Keratinocyte (primary cell): ENCODE data around the gene LRRC15. TPM values are rescaled to one million over a fixed set of nuclear protein-coding genes. Genes with fewer than 3 reads are reported as not detected.

Experiments
- DNase-seq: peaks from one replicate; pipeline ENCODE4 v3.0.0-alpha.2; 2011; ENCODE audit warnings: low read depth, missing footprints, low spot score
- FAIRE-seq: peaks from 2 replicates; lab custom pipeline; 2011; peaks lifted over from hg19 to GRCh38; lab: Jason Lieb, UNC
- H2AFZ ChIP-seq: 2 replicates; pipeline ENCODE4 v1.6.0; 2012; ENCODE audit warnings: low read length, control low read depth, inconsistent platforms; ENCODE audit not compliant: control insufficient read depth
- H3K27ac ChIP-seq: 2 replicates; pipeline ENCODE4 v1.5.1; 2011; ENCODE audit warnings: low read length; ENCODE audit not compliant: control insufficient read depth, insufficient read depth
- H3K27me3 ChIP-seq: 3 replicates; pipeline ENCODE4 v1.6.0; 2011; ENCODE audit warnings: low read length; ENCODE audit not compliant: control insufficient read depth, insufficient read depth; ENCODE audit errors: extremely low read depth
- H3K36me3 ChIP-seq, 2 experiments: 2 replicates in 1 of 2; 3 replicates in 1 of 2; pipeline ENCODE4 v1.5.1; 2011; ENCODE audit warnings: low read length in 2 of 2, mild to moderate bottlenecking in 1 of 2; ENCODE audit not compliant: control insufficient read depth in 2 of 2, insufficient read depth in 2 of 2; ENCODE audit errors: extremely low read depth in 1 of 2
- H3K4me1 ChIP-seq: 3 replicates; pipeline ENCODE4 v1.5.1; 2011; ENCODE audit warnings: low read length; ENCODE audit not compliant: control insufficient read depth, insufficient read depth; ENCODE audit errors: extremely low read depth
- H3K4me2 ChIP-seq: 3 replicates; pipeline ENCODE4 v1.6.0; 2011; ENCODE audit warnings: low read depth, low read length; ENCODE audit not compliant: control insufficient read depth, insufficient read depth; ENCODE audit errors: extremely low read depth
- H3K4me3 ChIP-seq, 3 experiments: fragments of 200-600 bp in 1 of 3; sonication (generic) in 1 of 3; 2 replicates in 2 of 3; 3 replicates in 1 of 3; pipeline ENCODE4 v1.5.1; 2011 to 2016; ENCODE audit warnings: low read length in 3 of 3, mild to moderate bottlenecking in 3 of 3, control low read depth in 2 of 3, inconsistent platforms in 1 of 3, low read depth in 1 of 3, mixed read lengths in 1 of 3, mixed run types in 1 of 3, moderate library complexity in 1 of 3; ENCODE audit not compliant: control insufficient read depth in 2 of 3, insufficient read depth in 2 of 3; ENCODE audit errors: extremely low read depth in 1 of 3
- H3K79me2 ChIP-seq: 2 replicates; pipeline ENCODE4 v1.6.0; 2012; ENCODE audit warnings: low read length; ENCODE audit not compliant: control insufficient read depth, insufficient read depth
- H3K9ac ChIP-seq: 3 replicates; pipeline ENCODE4 v1.6.0; 2011; ENCODE audit warnings: low read length; ENCODE audit not compliant: control insufficient read depth, insufficient read depth; ENCODE audit errors: extremely low read depth
- H3K9me1 ChIP-seq: 3 replicates; pipeline ENCODE4 v1.6.0; 2011; ENCODE audit warnings: low read length; ENCODE audit not compliant: control insufficient read depth, insufficient read depth; ENCODE audit errors: extremely low read depth
- H3K9me3 ChIP-seq: 2 replicates; pipeline ENCODE4 v1.5.1; 2012; ENCODE audit warnings: low read depth, low read length; ENCODE audit not compliant: control insufficient read depth
- H4K20me1 ChIP-seq: 3 replicates; pipeline ENCODE4 v1.6.0; 2011; ENCODE audit warnings: low read length; ENCODE audit not compliant: control insufficient read depth, insufficient read depth; ENCODE audit errors: extremely low read depth
- CTCF ChIP-seq, 3 experiments: IDR thresholded peaks in 1 of 3; conservative IDR thresholded peaks in 1 of 3; optimal IDR thresholded peaks in 1 of 3; 2 replicates in 2 of 3; 3 replicates in 1 of 3; pipeline versions ENCODE3 to v1.5.1; 2011; ENCODE audit warnings: low read length in 3 of 3, mild to moderate bottlenecking in 3 of 3, moderate library complexity in 2 of 3, control low read depth in 1 of 3, inconsistent platforms in 1 of 3; ENCODE audit not compliant: insufficient read depth in 2 of 3; ENCODE audit errors: extremely low read depth in 1 of 3
- EZH2 ChIP-seq: IDR thresholded peaks from one replicate; pipeline ENCODE4 v1.6.1; 2012; ENCODE audit warnings: inconsistent platforms, mild to moderate bottlenecking, low read length, moderate library complexity
- dilution Hi-C: fragments of 300-500 bp; cut with MboI; formaldehyde crosslinking; loops from one replicate; pipeline ENCODE4 v1.7.0; 2020; ENCODE audit warnings: low sequenced_read_pairs; ENCODE audit not compliant: extremely low pct_ligation_motif_present
- polyA plus RNA-seq, 5 experiments: library from polyadenylated mRNA; depleted of rRNA in 3 of 5; stranded (reverse) in 3 of 5; stranded (forward) in 1 of 5; unstranded in 1 of 5; fragments of >200 nt; gene quantifications; 1 replicate in 1 of 5; 2 replicates in 3 of 5; 3 replicates in 1 of 5; pipeline versions ENCODE4 v1.2.1 to v1.2.3, GENCODE V29; 2011 to 2012; ENCODE audit warnings: missing spikeins in 2 of 5, low read depth in 1 of 5, low replicate concordance in 1 of 5

LRRC15 gene
- polyA plus RNA-seq, 1 donor (not counting 4 experiments of a cell fraction or from before 2014, with no cell fraction given) = not detected

GRCh38 chr3:194314388-194315068 is 55.0 kb downstream of the LRRC15 start:
- Histone ChIP-seq H4K20me1 (no peaks in the 10 kb centered on the region), H3K9me3 (peaks cover 5% of the 10 kb centered on the region), H3K4me1 (peaks cover 32% of the 10 kb centered on the region), H3K9me1 (no peaks in the 10 kb centered on the region), H3K27me3 (peaks cover 21% of the 10 kb centered on the region), H3K79me2 (no peaks in the 10 kb centered on the region), H3K36me3 (no peaks in the 10 kb centered on the region), H3K27ac (no peak overlapping the region), H3K4me3 (no peak overlapping the region), H2AFZ (no peak overlapping the region), H3K9ac (peak overlapping the region; percentile 73), H3K4me2 (peak overlapping the region; percentile 97)
- FAIRE-seq (no peak), DNase-seq (no peak)
- TF ChIP-seq CTCF (optimal IDR thresholded peaks at IDR 0.05 in 1 of 3, IDR thresholded peaks at IDR 0.05 in 1 of 3, conservative IDR thresholded peaks at IDR 0.05 in 1 of 3; ENCODE audit: extremely low read depth in 1 of 3, insufficient read depth in 2 of 3, low read length in 3 of 3) (no peak), EZH2 (no peak)
- dilution Hi-C loops = loop anchor here (25.0 kb wide), 2 partner anchors 152 to 552 kb away; no protein-coding TSS in a partner anchor

GRCh38 chr3:194313560-194314387 is 55.8 kb downstream of the LRRC15 start:
- no peaks in the 10 kb centered on the region for H3K9me1 ChIP-seq
- peaks cover 36% of the 10 kb centered on the region for H3K4me1 ChIP-seq
- no peak overlapping the region for H3K4me2 ChIP-seq
- H3K4me3 ChIP-seq = no peak overlapping the region
- TF ChIP-seq CTCF (optimal IDR thresholded peaks at IDR 0.05 in 1 of 3, IDR thresholded peaks at IDR 0.05 in 1 of 3, conservative IDR thresholded peaks at IDR 0.05 in 1 of 3; ENCODE audit: extremely low read depth in 1 of 3, insufficient read depth in 2 of 3, low read length in 3 of 3) = peak in 1 of 3 experiments; percentile 9
- no peak for TF ChIP-seq EZH2
- no peaks in the 10 kb centered on the region for H4K20me1 ChIP-seq
- peaks cover 21% of the 10 kb centered on the region for H3K27me3 ChIP-seq
- FAIRE-seq = no peak
- H3K27ac ChIP-seq = no peak overlapping the region
- H2AFZ ChIP-seq = no peak overlapping the region
- no peak for DNase-seq
- no peaks in the 10 kb centered on the region for H3K36me3 ChIP-seq
- dilution Hi-C loops = loop anchor here (25.0 kb wide), 2 partner anchors 151 to 551 kb away; no protein-coding TSS in a partner anchor
- no peaks in the 10 kb centered on the region for H3K79me2 ChIP-seq
- H3K9me3 ChIP-seq = peaks cover 4% of the 10 kb centered on the region
- H3K9ac ChIP-seq = no peak overlapping the region
